Measurements from ENCODE around the gene PORCN. TPM values are rescaled to one million over a fixed set of nuclear protein-coding genes. Genes with fewer than 3 reads are reported as not detected.

The PORCN gene
- 7.4 TPM for total RNA-seq

GRCh38 chrX:48508400-48509244 is at the start of gene PORCN:
PORCN (plus strand) TSS chrX:48508992; CDS start chrX:48509821, 829 bp downstream.

GRCh38 chrX:48470110-48470832 is 38.5 kb upstream of the PORCN start, which contains the start of gene SLC38A5:
SLC38A5 (minus strand) TSS chrX:48470260; CDS start chrX:48467924, 2,336 bp downstream.

GRCh38 chrX:48475774-48476577 is 32.8 kb upstream of the PORCN start, which contains the start of gene FTSJ1:
FTSJ1 (plus strand) TSS chrX:48476199; CDS start chrX:48478048, 1,849 bp downstream.

GRCh38 chrX:48521353-48522243 is 12.8 kb downstream of the PORCN start, which contains the start of gene EBP:
EBP (plus strand) TSS chrX:48521808; CDS start chrX:48523772, 1,964 bp downstream.

GRCh38 chrX:48539345-48540027 is 30.7 kb downstream of the PORCN start, which contains the start of gene TBC1D25:
TBC1D25 (plus strand) TSS chrX:48539714; CDS start chrX:48539798, 84 bp downstream.

Other genes starting within 250 kb of the PORCN start
- not detected for gene SSX3, start 152.3 kb upstream of the PORCN start, total RNA-seq
- gene SSX4, start 125.5 kb upstream of the PORCN start, total RNA-seq, result not detected
- gene SSX4B, start 97.0 kb upstream of the PORCN start, total RNA-seq, result not detected
- gene SLC38A5, start 38.7 kb upstream of the PORCN start, total RNA-seq, result 4.8 TPM
- gene FTSJ1, start 32.8 kb upstream of the PORCN start, total RNA-seq, result 29.7 TPM
- gene EBP, start 12.8 kb downstream of the PORCN start, total RNA-seq, result 44.4 TPM
- 8.5 TPM for gene TBC1D25, start 30.7 kb downstream of the PORCN start, total RNA-seq
- 138 TPM for gene RBM3, start 65.5 kb downstream of the PORCN start, total RNA-seq
- gene WDR13, start 88.5 kb downstream of the PORCN start, total RNA-seq, result 115 TPM
- 6.4 TPM for gene WAS, start 174.8 kb downstream of the PORCN start, total RNA-seq
- 3.7 TPM for gene SUV39H1, start 187.7 kb downstream of the PORCN start, total RNA-seq